CD4-positive, alpha-beta T cell treated with Interleukin-21 for 1 hour (primary cell): Measurements from ENCODE around the gene INSYN2A.
A peak's percentile ranks its signal among the peaks of the same experiment; 100 is the strongest.

Experiments
- DNase-seq: peaks from one replicate; pipeline ENCODE4 v3.0.0-alpha.2; 2020

INSYN2A gene, protein sequence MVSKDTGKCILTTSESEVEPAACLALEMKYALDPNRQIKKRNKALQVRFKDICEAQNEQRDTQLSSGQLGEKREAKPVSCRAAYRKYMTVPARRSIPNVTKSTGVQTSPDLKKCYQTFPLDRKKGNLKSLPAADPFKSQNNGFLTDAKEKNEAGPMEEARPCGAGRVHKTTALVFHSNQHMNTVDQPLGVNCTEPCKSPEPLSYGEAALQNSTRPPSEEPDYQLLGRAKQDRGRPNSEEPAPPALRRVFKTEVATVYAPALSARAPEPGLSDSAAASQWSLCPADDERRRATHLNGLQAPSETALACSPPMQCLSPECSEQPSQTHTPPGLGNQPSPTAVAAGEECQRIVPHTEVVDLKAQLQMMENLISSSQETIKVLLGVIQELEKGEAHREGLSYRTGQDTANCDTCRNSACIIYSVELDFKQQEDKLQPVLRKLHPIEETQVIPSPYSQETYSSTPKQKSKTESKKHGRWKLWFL

DNA sequence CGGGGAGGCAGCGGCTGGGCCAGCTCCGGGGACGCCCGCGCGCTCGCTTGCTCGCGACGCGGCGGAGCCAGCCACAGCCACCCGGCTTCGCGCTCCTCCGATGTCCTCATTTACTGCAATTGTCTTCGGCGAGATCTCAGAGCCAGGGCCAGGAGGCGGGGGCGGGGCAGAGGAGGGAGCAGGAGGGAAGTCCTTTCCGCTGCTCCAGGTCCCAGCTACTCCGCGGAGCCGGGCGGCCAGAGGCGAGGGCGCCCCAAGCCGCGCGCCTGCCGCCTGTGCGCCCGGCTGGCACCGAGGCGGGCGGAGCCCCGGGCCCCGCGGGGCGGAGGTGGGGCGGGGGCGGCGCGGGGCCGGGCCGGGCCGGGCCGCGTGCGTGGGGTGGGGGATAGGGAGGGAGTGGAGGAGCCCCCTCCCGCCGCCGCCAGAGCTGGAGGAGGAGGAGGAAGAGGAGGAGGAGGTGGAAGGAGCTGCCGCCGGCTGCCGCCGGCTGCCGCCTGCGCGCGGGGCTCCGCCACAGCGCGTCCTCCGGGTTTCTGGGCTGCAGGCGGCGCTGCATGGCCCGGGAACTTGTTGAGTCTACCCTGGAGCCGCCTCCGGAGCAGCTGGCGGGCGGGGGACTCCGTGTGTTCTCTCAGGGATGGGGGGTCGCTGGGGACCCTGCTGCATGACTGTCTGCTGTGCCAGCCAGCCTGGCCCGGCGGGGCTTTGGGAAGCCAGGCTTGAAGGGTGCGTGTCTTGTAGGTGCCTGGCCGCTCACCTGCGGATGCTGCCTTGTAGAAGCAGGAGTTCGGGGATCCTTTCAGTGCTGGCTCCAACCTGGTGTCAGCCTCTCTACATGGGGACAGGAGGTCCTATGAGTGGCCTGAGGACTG lies at the start of gene INSYN2A:
Gene INSYN2A, minus strand, starts transcription at position 310 of the 872 bp plus-strand sequence. CDS start 20,196 bp downstream, outside the sequence.
- no peak for DNase-seq

GRCh38 chr10:127245456-127245855 lies 49.1 kb upstream of the INSYN2A start:
- DNase-seq = no peak

DNA sequence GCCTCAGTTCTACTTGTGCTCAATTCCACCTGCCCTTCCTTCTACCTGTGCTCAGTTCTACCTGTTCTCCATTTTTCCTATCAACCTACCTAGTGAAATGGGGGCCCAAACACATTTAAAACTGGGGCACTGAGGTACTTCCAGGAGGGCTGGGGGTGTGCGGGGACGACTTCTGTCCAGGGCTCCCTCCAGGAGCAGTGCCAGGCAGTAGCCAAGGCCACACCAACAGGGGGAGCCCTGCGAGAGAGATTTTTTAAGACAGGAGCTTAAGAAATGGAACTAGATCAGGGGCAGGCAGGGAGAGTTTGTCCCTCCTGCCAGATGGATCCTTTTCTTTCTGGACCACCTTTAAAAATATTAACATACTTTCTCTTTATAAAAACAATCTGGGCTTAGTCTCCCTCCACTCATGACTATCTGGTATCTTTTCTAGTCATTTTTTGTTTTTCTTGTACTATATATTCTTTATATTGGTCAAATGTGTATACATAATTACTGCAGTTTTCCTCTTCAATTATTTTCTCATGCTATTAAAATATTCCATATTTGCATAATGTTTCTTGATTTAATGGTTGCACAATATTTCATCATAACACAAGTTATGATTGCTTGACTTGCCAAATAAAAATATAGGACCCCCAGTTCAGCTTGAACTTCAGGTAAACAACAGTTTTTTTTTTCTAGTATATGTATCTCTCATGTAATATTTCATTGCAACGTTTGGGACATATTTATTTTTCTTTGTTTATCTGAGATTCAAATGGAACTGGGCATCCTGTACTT lies 47.3 kb upstream of the INSYN2A start:
- DNase-seq = peak; percentile 21

GRCh38 chr10:127242914-127243313 lies 46.5 kb upstream of the INSYN2A start:
- DNase-seq = no peak

- DNase-seq = no peak
Observed at GRCh38 chr10:127236266-127236665, 39.9 kb upstream of the INSYN2A start.

- DNase-seq = no peak
Observed at GRCh38 chr10:127234306-127234800, 38.0 kb upstream of the INSYN2A start.

GRCh38 chr10:127228195-127228787 lies 31.9 kb upstream of the INSYN2A start:
- no peak for DNase-seq

- DNase-seq = no peak
Observed at GRCh38 chr10:127227663-127228062, 31.3 kb upstream of the INSYN2A start.

GRCh38 chr10:127227027-127227426 lies 30.6 kb upstream of the INSYN2A start:
- no peak for DNase-seq

DNA sequence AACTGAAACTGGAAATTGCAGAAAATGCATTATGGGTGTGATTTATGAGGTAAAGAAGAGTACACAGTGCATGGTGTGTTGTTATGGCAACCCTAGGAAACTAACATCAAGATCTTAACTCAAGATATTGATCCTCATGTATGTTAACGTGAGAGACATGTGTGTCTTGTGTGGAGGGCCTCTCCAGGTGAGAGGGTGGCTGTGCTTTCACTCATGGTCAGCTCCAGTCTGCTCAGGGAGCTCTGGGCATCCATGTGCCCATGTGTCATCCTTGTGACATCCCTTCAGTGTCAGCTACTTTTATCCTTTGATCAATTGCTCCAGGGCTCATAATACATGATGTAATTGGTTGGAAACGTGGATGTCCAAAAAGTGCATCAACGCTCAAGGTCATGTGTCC lies 24.9 kb upstream of the INSYN2A start:
- no peak for DNase-seq

GRCh38 chr10:127218658-127219057 lies 22.3 kb upstream of the INSYN2A start:
- no peak for DNase-seq

- no peak for DNase-seq
Observed at GRCh38 chr10:127216786-127217185, 20.4 kb upstream of the INSYN2A start.

DNA sequence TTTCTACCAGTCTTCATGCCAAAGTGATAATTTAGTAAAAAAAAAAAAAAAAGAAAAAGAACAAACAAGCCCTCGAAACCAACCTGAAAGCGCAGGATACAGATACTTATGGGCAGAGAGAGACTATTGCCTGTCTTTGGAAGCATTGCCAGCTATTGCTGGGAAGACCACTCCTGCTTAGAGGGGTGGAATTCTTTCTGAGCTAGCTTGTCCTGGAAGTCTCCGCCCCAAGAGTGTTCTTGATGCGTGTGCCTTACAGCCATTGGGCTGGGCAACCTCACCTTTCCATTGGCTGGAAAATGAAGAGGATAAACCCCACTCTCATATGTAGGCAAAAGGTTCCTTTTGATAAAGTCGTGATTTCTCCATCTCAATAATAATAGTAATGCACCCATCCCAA lies 19.9 kb upstream of the INSYN2A start:
- no peak for DNase-seq

- DNase-seq = no peak
Observed at GRCh38 chr10:127215866-127216265, 19.5 kb upstream of the INSYN2A start.

DNA sequence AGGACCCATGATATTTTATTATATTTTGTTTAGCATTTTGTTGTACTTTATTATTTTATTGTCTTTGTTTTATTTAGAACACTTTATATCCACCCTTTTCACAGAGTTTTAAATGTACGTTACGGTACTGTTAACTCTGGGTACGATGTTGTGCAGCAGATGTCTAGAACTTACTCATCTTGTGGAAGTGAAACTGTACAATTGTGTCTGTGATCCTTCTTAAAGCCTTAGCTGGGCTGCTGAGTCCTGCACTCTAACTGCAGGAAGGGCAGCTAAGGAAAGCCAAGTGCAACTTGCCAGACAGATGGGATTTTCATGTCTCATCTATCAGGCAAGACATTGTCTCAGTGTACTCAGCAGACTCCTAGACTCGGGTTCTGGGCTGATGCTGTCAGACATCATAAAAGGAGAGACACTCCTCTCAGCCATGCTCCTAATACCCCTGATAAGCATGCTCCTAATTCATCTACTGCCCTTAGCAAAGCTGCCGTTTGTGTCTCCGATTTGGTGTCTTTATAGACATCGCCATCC lies 14.6 kb upstream of the INSYN2A start:
- DNase-seq = no peak

DNA sequence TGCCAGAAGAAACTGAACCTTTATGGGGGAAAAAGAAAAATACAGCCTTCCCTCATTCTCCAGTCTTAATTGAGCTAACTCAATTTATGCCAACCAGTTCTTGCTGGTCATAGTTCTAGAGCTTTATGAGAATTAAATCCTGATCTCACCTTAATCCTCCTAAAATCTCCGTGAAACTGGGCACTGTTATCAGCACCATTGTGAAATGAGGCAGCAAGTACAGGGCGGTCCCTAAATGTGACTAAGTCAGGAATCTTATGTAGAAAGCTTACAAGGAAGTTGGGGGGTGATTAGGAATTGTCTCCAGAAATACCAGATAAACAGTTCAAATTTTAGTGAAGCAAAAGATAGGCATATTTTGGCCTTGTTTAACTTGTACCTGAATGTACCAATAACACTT lies 10.7 kb upstream of the INSYN2A start:
- no peak for DNase-seq

GRCh38 chr10:127203067-127203466 lies 6.7 kb upstream of the INSYN2A start:
- DNase-seq = no peak

DNA sequence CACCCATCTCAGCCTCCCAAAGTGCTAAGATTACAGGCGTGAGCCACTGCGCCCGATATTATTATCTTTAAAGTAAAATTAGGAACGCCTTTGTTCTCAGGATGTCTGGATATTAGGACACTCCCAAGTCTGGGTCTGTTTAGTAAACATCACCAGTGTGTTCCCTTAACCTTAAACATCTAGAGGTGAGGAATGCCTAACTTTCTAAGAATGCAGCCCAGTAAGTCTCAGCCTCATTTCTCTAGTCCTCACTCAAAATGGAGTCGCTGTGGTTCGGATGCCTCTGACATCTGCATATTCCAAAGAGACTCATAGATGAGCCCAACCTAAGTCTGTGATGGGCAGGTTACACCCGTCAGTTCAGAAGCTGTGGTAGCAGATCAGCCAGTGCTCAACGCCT lies 4.3 kb upstream of the INSYN2A start:
- DNase-seq = no peak

GRCh38 chr10:127198721-127199120 lies 2.3 kb upstream of the INSYN2A start:
- no peak for DNase-seq

DNA sequence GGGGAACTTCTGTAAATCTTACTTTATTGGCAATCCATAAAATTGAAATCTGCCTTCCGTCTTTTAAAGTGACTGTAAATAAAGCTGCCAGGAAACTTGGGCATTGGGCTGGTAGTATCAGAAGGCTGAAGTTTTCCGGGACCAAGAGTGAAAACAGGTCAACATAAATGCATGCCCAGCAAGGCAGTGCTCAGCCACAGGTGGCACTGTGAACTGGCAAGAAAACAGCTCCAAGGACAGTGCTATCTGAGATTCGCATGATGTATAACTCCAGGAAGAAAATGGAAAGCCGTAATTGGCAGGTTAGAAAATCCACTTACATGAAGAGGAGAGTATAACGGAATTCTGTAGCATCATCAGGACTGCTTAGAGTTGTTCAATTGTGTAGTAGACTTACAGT lies 1.9 kb upstream of the INSYN2A start:
- DNase-seq = no peak

GRCh38 chr10:127197154-127197432 lies 702 bp upstream of the INSYN2A start:
- no peak for DNase-seq

- DNase-seq = no peak
Observed at GRCh38 chr10:127195571-127196281, 665 bp downstream of the INSYN2A start.
